Liver (tissue), 3 donors: ENCODE results near the gene KIF24.

ENCODE experiments used
- ATF3 ChIP-seq: IDR thresholded peaks from 2 replicates; pipeline ENCODE4 v1.6.1; 2016; ENCODE audit warnings: antibody characterized with exemption
- CTCF ChIP-seq: fragments of 150-350 bp; IDR thresholded peaks from 2 replicates; pipeline ENCODE4 v1.5.1; 2017; ENCODE audit warnings: improper control_type of control experiment, low read depth, low read length; ENCODE audit not compliant: missing input control
- EGR1 ChIP-seq, 2 donors: IDR thresholded peaks; 2 replicates each; pipeline ENCODE4 v1.6.1; 2016 to 2018; ENCODE audit warnings: antibody characterized with exemption in 2 of 2, low read depth in 2 of 2
- FOXA1 ChIP-seq: IDR thresholded peaks from 2 replicates; pipeline ENCODE4 v1.6.1; 2016; ENCODE audit warnings: antibody characterized with exemption
- HNF4G ChIP-seq: IDR thresholded peaks from 2 replicates; pipeline ENCODE4 v1.6.1; 2016; ENCODE audit warnings: antibody characterized with exemption
- JUND ChIP-seq, 2 donors: IDR thresholded peaks; 2 replicates each; pipeline ENCODE4 v1.6.1; 2016; ENCODE audit warnings: antibody characterized with exemption in 2 of 2
- MAX ChIP-seq: IDR thresholded peaks from 2 replicates; pipeline ENCODE4 v1.6.1; 2016; ENCODE audit warnings: antibody characterized with exemption
- RAD21 ChIP-seq, 2 donors: IDR thresholded peaks; 2 replicates each; pipeline ENCODE4 v1.6.1; 2016; ENCODE audit warnings: antibody characterized with exemption in 2 of 2, mild to moderate bottlenecking in 2 of 2
- REST ChIP-seq: IDR thresholded peaks from 2 replicates; pipeline ENCODE4 v1.6.1; 2016; ENCODE audit warnings: antibody characterized with exemption, mild to moderate bottlenecking
- RXRA ChIP-seq, 2 donors: IDR thresholded peaks; 2 replicates each; pipeline ENCODE4 v1.6.1; 2017 to 2018; ENCODE audit warnings: antibody characterized with exemption in 2 of 2, mild to moderate bottlenecking in 1 of 2
- SP1 ChIP-seq: IDR thresholded peaks from 2 replicates; pipeline ENCODE4 v1.6.1; 2018; ENCODE audit warnings: antibody characterized with exemption, mild to moderate bottlenecking
- TAF1 ChIP-seq: conservative IDR thresholded peaks from 2 replicates; pipeline ENCODE4 v1.6.1; 2016; ENCODE audit warnings: antibody characterized with exemption, mild to moderate bottlenecking
- YY1 ChIP-seq: IDR thresholded peaks from 2 replicates; pipeline ENCODE4 v1.6.1; 2016; ENCODE audit warnings: antibody characterized with exemption, mild to moderate bottlenecking
- donor health status: healthy.
- donor health status: healthy.

GRCh38 chr9:34366365-34366764, 37.3 kb upstream of the KIF24 start:
- TF ChIP-seq CTCF (no peak), RAD21 (IDR thresholded peaks at IDR 0.05) (no peak), TAF1 (no peak), SP1 (no peak), YY1 (no peak), FOXA1 (no peak), JUND (IDR thresholded peaks at IDR 0.05) (no peak), MAX (no peak), RXRA (IDR thresholded peaks at IDR 0.05) (peak in 1 of 2 donors; percentile 38), REST (no peak), EGR1 (IDR thresholded peaks at IDR 0.05; ENCODE audit: low read depth in 2 of 2) (no peak), HNF4G (no peak), ATF3 (no peak)
